GM13977 (cell line): ENCODE data around the gene CYSRT1.

ENCODE experiments used
- DNase-seq: peaks from one replicate; pipeline ENCODE4 v3.0.0; 2012; ENCODE audit warnings: low spot score
- CTCF ChIP-seq: IDR thresholded peaks from 2 replicates; pipeline ENCODE4 v1.5.1; 2012; ENCODE audit warnings: mild to moderate bottlenecking, control low read depth; ENCODE audit not compliant: insufficient read depth; ENCODE audit errors: extremely low read depth, missing control alignments
- in situ Hi-C: fragments of 300-500 bp; cut with MboI; formaldehyde crosslinking; loops from one replicate; pipeline ENCODE4 v1.12.0; 2022; ENCODE audit warnings: low sequenced_read_pairs, low pct_unique_long_range_greater_than_20kb, mixed read lengths, inconsistent platforms; ENCODE audit not compliant: unreplicated experiment

Gene CYSRT1

GRCh38 chr9:137244486-137245449 is 19.8 kb downstream of the CYSRT1 start:
- TF ChIP-seq CTCF = no peak

GRCh38 chr9:137245450-137246421 is 20.8 kb downstream of the CYSRT1 start:
- no peak for TF ChIP-seq CTCF
- DNase-seq = no peak
- in situ Hi-C loops = no loop called here

More at GRCh38 chr9:137244486-137245449, 19.8 kb downstream of the CYSRT1 start:
- in situ Hi-C loops = no loop called here
- DNase-seq = no peak

GRCh38 chr9:137247135-137247915 is 22.4 kb downstream of the CYSRT1 start:
- DNase-seq = no peak
- in situ Hi-C loops = no loop called here
- TF ChIP-seq CTCF = no peak

- in situ Hi-C loops = no loop called here
- no peak for DNase-seq
- TF ChIP-seq CTCF = no peak
These were observed 22.9 kb downstream of the CYSRT1 start for GRCh38 chr9:137247916-137248175.

- no peak for TF ChIP-seq CTCF
- in situ Hi-C loops = no loop called here
These were observed 25.6 kb downstream of the CYSRT1 start for GRCh38 chr9:137250329-137251193.

GRCh38 chr9:137251194-137251461 is 26.2 kb downstream of the CYSRT1 start, which contains the start of gene STPG3:
TSS of gene STPG3 (plus strand) at chr9:137251286. CDS start at chr9:137251287, 1 bp downstream.
- in situ Hi-C loops = no loop called here
- TF ChIP-seq CTCF = no peak
- DNase-seq = no peak

More at GRCh38 chr9:137250329-137251193, 25.6 kb downstream of the CYSRT1 start:
- no peak for DNase-seq
